ENCODE results near the gene CCSER1. TPM values are rescaled to one million over a fixed set of nuclear protein-coding genes. Genes with fewer than 3 reads are reported as not detected.

CCSER1 gene
- total RNA-seq, 4 donors from 2014 or later = 3.6 to 7.0 (median 5.5) TPM

- TF ChIP-seq CTCF (IDR thresholded peaks at IDR 0.05) (no peak), POLR2AphosphoS5 (IDR thresholded peaks at IDR 0.05) (no peak), EP300 (IDR thresholded peaks at IDR 0.05) (no peak), POLR2A (IDR thresholded peaks at IDR 0.05; ENCODE audit: low read depth) (no peak)
- no peaks in the 10 kb centered on the region for H3K27me3 ChIP-seq
- intact Hi-C loops (cut with DNase I) = no loop called here
- no peak overlapping the region for H3K27ac ChIP-seq (replicated peaks in 1 of 4)
- no peak overlapping the region for H3K4me3 ChIP-seq
- peaks cover 0 to 18% (median 12%) of the 10 kb centered on the region in 4 donors for H3K9me3 ChIP-seq
- DNase-seq (ENCODE audit: extremely low spot score) = no peak
- no peaks in the 10 kb centered on the region for H3K36me3 ChIP-seq
- H3K4me1 ChIP-seq = no peaks in the 10 kb centered on the region
Measured at GRCh38 chr4:91513326-91513725, 1386.1 kb downstream of the CCSER1 start.

- no peaks in the 10 kb centered on the region for H3K4me1 ChIP-seq
- H3K9me3 ChIP-seq = peaks cover 0 to 9% (median 4%) of the 10 kb centered on the region in 4 donors
- no peaks in the 10 kb centered on the region for H3K27me3 ChIP-seq
- no peak overlapping the region for H3K27ac ChIP-seq (replicated peaks in 1 of 4)
- no peak for DNase-seq (ENCODE audit: extremely low spot score)
- WGBS = 96% methylated on average over 4 of the region's 6 CpGs
- H3K36me3 ChIP-seq = no peaks in the 10 kb centered on the region
- intact Hi-C loops (cut with DNase I) = no loop called here
- TF ChIP-seq CTCF (IDR thresholded peaks at IDR 0.05) = no peak
- TF ChIP-seq POLR2AphosphoS5 (IDR thresholded peaks at IDR 0.05) = no peak
- no peak for TF ChIP-seq POLR2A (IDR thresholded peaks at IDR 0.05; ENCODE audit: low read depth)
- TF ChIP-seq EP300 (IDR thresholded peaks at IDR 0.05) = no peak
- no peak overlapping the region for H3K4me3 ChIP-seq
Measured at GRCh38 chr4:91519155-91519554, 1392.0 kb downstream of the CCSER1 start.

- 67% methylated on average over 1 of the region's 1 CpG for WGBS
- intact Hi-C loops (cut with DNase I) = no loop called here
Measured at GRCh38 chr4:91525621-91526020, 1398.4 kb downstream of the CCSER1 start.

GRCh38 chr4:91527056-91527455 lies 1399.9 kb downstream of the CCSER1 start:
- intact Hi-C loops (cut with DNase I) = no loop called here
- no peak for TF ChIP-seq POLR2A (IDR thresholded peaks at IDR 0.05; ENCODE audit: low read depth)
- TF ChIP-seq CTCF (IDR thresholded peaks at IDR 0.05) = no peak
- no peak for TF ChIP-seq POLR2AphosphoS5 (IDR thresholded peaks at IDR 0.05)
- TF ChIP-seq EP300 (IDR thresholded peaks at IDR 0.05) = no peak
- no peaks in the 10 kb centered on the region for H3K9me3 ChIP-seq

More at GRCh38 chr4:91525621-91526020, 1398.4 kb downstream of the CCSER1 start:
- no peaks in the 10 kb centered on the region for H3K9me3 ChIP-seq
- H3K27ac ChIP-seq (replicated peaks in 1 of 4) = no peak overlapping the region
- TF ChIP-seq POLR2AphosphoS5 (IDR thresholded peaks at IDR 0.05) = no peak
- no peak for TF ChIP-seq POLR2A (IDR thresholded peaks at IDR 0.05; ENCODE audit: low read depth)
- no peak for TF ChIP-seq EP300 (IDR thresholded peaks at IDR 0.05)
- no peaks in the 10 kb centered on the region for H3K36me3 ChIP-seq
- no peak for DNase-seq (ENCODE audit: extremely low spot score)
- no peak overlapping the region for H3K4me3 ChIP-seq
- no peaks in the 10 kb centered on the region for H3K27me3 ChIP-seq
- H3K4me1 ChIP-seq = no peaks in the 10 kb centered on the region

GRCh38 chr4:91567594-91567993 lies 1440.4 kb downstream of the CCSER1 start:
- no peaks in the 10 kb centered on the region for H3K36me3 ChIP-seq
- H3K4me3 ChIP-seq = no peak overlapping the region
- DNase-seq (ENCODE audit: extremely low spot score) = no peak
- 13% methylated on average over 1 of the region's 1 CpG for WGBS
- H3K27me3 ChIP-seq = no peaks in the 10 kb centered on the region
- intact Hi-C loops (cut with DNase I) = no loop called here
- no peaks in the 10 kb centered on the region for H3K4me1 ChIP-seq
- H3K9me3 ChIP-seq = peaks cover 0 to 10% (median 7%) of the 10 kb centered on the region in 4 donors
- H3K27ac ChIP-seq (replicated peaks in 1 of 4) = no peak overlapping the region
- TF ChIP-seq EP300 (IDR thresholded peaks at IDR 0.05) = no peak
- no peak for TF ChIP-seq POLR2A (IDR thresholded peaks at IDR 0.05; ENCODE audit: low read depth)
- TF ChIP-seq CTCF (IDR thresholded peaks at IDR 0.05) = no peak
- TF ChIP-seq POLR2AphosphoS5 (IDR thresholded peaks at IDR 0.05) = no peak

More at GRCh38 chr4:91527056-91527455, 1399.9 kb downstream of the CCSER1 start:
- Histone ChIP-seq H3K4me3 (no peak overlapping the region), H3K27ac (replicated peaks in 1 of 4) (no peak overlapping the region), H3K27me3 (no peaks in the 10 kb centered on the region), H3K4me1 (no peaks in the 10 kb centered on the region), H3K36me3 (no peaks in the 10 kb centered on the region)
- no peak for DNase-seq (ENCODE audit: extremely low spot score)

Data from esophagus muscularis mucosa (tissue), 4 donors.